Gastrocnemius medialis (tissue), 4 donors: ENCODE data around the gene CH25H. TPM values are rescaled to one million over a fixed set of nuclear protein-coding genes. Genes with fewer than 3 reads are reported as not detected.

Source experiments
- ATAC-seq, 2 donors: fragments of 150-250 bp; one replicate each; pipeline ENCODE4 v1.9.1; 2016
- DNase-seq, 2 donors: peaks; one replicate each; pipeline ENCODE4 v3.0.0-alpha.2; 2019
- H3K27ac ChIP-seq, 4 donors: fragments of 200-600 bp; sonication (generic); 1 replicate in 1 of 4; 2 replicates in 3 of 4; pipeline ENCODE4 v1.5.1; 2016 to 2018; ENCODE audit warnings: mild to moderate bottlenecking in 2 of 4, moderate library complexity in 1 of 4
- H3K27me3 ChIP-seq, 3 donors: fragments of 200-600 bp; sonication (generic) in 2 of 3; 1 replicate in 1 of 3; 2 replicates in 2 of 3; pipeline versions ENCODE4 v1.5.1 to v1.6.0; 2016 to 2019; ENCODE audit warnings: mild to moderate bottlenecking in 1 of 3, moderate library complexity in 1 of 3
- H3K36me3 ChIP-seq, 2 donors: fragments of 200-600 bp; sonication (generic) in 1 of 2; one replicate each; pipeline ENCODE4 v1.5.1; 2017 to 2018
- H3K4me1 ChIP-seq, 2 donors: fragments of 200-600 bp; sonication (generic) in 1 of 2; one replicate each; pipeline ENCODE4 v1.5.1; 2016 to 2017; ENCODE audit warnings: mild to moderate bottlenecking in 2 of 2
- H3K4me3 ChIP-seq, 4 donors: fragments of 200-600 bp; sonication (generic) in 3 of 4; 1 replicate in 1 of 4; 2 replicates in 3 of 4; pipeline ENCODE4 v1.5.1; 2016 to 2019; ENCODE audit warnings: mild to moderate bottlenecking in 2 of 4
- H3K9me3 ChIP-seq, 3 donors: fragments of 200-600 bp; sonication (generic) in 2 of 3; 1 replicate in 1 of 3; 2 replicates in 2 of 3; pipeline ENCODE4 v1.5.1; 2016 to 2019
- CTCF ChIP-seq, 5 experiments: fragments of 450-650 bp in 3 of 5; fragments of 200-600 bp in 2 of 5; sonication (generic) in 2 of 5; IDR thresholded peaks in 4 of 5; conservative IDR thresholded peaks in 1 of 5; 1 replicate in 4 of 5; 2 replicates in 1 of 5; pipeline ENCODE4 v1.5.1; 2016 to 2019; ENCODE audit warnings: antibody characterized with exemption in 5 of 5, mild to moderate bottlenecking in 3 of 5, moderate library complexity in 3 of 5
- POLR2A ChIP-seq, 2 donors: fragments of 450-650 bp; IDR thresholded peaks; one replicate each; pipeline ENCODE4 v1.6.1; 2017; ENCODE audit warnings: antibody characterized with exemption in 2 of 2, mild to moderate bottlenecking in 2 of 2, moderate library complexity in 2 of 2
- in situ Hi-C, 4 donors: fragments of 200-750 bp; cut with MboI; loops; one replicate each; pipeline versions ENCODE4 v1.15.0 to v1.8.0; 2017; ENCODE audit warnings: low sequenced_read_pairs in 4 of 4
- intact Hi-C: fragments of 100-400 bp; cut with DNase I; formaldehyde crosslinking; loops from one replicate; pipeline ENCODE4 v1.15.1; 2023; ENCODE audit warnings: low total_unique reads
- total RNA-seq, 4 donors: library from RNA; depleted of rRNA; stranded (reverse); fragments of >200 nt; gene quantifications; one replicate each; pipeline versions ENCODE4 v1.1.0 to v1.2.3, GENCODE V29; 2016

CH25H gene
- total RNA-seq, 4 donors from 2014 or later: 0.85 to 1.1 TPM; not detected in 2

GRCh38 chr10:89164080-89164479, 43.0 kb downstream of the CH25H start:
- ATAC-seq (no peak), DNase-seq (no peak)
- Histone ChIP-seq H3K27me3 (no peaks in the 10 kb centered on the region), H3K4me3 (no peak overlapping the region), H3K4me1 (no peaks in the 10 kb centered on the region), H3K36me3 (no peaks in the 10 kb centered on the region), H3K27ac (no peak overlapping the region), H3K9me3 (no peaks in the 10 kb centered on the region)
- TF ChIP-seq CTCF (IDR thresholded peaks at IDR 0.05 in 4 of 5, conservative IDR thresholded peaks at IDR 0.05 in 1 of 5) (no peak), POLR2A (IDR thresholded peaks at IDR 0.05) (no peak)
- intact Hi-C loops (no loop called here), in situ Hi-C loops (no loop called here)

DNA sequence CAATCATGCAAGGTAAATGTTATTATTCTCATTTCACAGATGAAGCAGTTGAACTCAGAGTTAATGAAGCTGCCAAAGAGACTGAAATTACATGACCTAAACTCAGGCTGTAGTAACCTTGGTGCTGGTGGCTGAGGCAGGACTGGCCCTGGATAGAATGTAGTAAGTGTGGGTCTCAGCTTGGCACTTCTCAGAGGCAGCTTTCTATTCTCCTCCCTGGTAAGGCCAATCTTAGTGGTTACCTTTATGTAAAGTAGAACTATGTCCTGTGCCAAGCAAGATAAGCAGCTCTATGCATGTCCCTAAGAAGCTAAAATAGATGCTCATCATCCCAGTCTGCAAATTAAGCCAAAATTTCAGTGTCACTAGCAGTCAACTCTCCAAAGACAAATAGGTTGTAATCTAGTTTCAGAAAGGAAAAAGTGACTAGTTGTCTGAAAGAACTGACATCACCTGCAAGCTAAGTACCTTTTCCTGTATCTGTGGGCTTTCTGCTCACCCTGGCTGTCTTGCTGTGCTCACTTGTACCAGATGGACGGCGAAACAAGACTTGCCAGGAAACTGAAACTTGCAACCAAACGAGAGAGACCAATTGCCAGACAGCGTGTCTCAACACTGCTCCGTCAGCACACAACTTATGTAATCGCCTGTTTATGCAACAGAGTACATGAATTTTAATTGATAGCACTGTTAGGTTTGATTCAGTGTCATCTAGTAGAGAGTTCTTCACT, 43.7 kb downstream of the CH25H start:
- Histone ChIP-seq H3K9me3 (no peaks in the 10 kb centered on the region), H3K4me1 (no peaks in the 10 kb centered on the region), H3K27me3 (no peaks in the 10 kb centered on the region), H3K36me3 (no peaks in the 10 kb centered on the region), H3K27ac (no peak overlapping the region), H3K4me3 (no peak overlapping the region)
- intact Hi-C loops: no loop called here
- ATAC-seq (peak in 1 of 2 donors; percentile 58), DNase-seq (peak; percentile 10 to 38)
- in situ Hi-C loops: no loop called here
- TF ChIP-seq CTCF (IDR thresholded peaks at IDR 0.05 in 4 of 5, conservative IDR thresholded peaks at IDR 0.05 in 1 of 5): no peak
- TF ChIP-seq POLR2A (IDR thresholded peaks at IDR 0.05): no peak

DNA sequence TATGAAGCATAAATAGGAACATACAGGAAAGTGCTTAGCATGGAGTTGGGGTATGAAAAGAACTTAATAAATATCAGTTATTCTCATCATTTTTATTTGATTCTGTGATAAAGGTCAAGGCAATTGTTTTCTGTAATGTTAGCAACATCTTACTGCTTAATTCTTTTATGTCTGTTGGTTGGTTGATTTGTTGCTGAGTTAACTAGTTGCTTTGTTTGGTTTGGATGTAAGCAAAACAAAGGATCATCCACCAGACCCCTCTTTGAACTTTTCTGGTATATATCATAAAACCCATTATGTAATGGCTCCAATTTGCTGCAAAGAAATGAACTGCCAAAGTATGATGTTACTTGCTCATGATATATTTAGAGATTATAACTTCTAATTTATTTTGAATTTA, 44.5 kb downstream of the CH25H start:
- Histone ChIP-seq H3K4me1 (no peaks in the 10 kb centered on the region), H3K27me3 (no peaks in the 10 kb centered on the region), H3K36me3 (no peaks in the 10 kb centered on the region), H3K9me3 (no peaks in the 10 kb centered on the region), H3K27ac (no peak overlapping the region), H3K4me3 (no peak overlapping the region)
- intact Hi-C loops (no loop called here), in situ Hi-C loops (no loop called here)
- ATAC-seq: no peak
- no peak for DNase-seq
- TF ChIP-seq POLR2A (IDR thresholded peaks at IDR 0.05) (no peak), CTCF (IDR thresholded peaks at IDR 0.05 in 4 of 5, conservative IDR thresholded peaks at IDR 0.05 in 1 of 5) (no peak)

DNA sequence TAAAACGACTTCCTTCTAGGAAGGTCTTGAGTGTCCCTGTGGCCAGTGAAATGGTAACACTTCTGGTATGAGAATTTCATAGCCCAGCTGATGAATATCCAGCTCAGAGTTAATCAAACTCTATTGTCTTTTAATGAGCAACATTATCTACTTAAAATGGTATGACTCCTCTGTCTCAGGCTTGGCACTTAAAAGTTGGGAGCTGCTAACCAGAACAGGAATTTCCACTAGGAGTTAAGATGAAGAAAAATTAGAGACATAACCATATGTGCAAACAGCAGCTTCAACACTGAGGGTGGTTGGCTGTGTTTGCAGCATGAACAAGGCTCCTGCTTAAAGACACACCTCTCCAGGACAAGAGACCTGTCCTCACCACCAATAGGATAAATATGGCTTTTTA, 46.8 kb downstream of the CH25H start:
- Histone ChIP-seq H3K27me3 (no peaks in the 10 kb centered on the region), H3K4me3 (no peak overlapping the region), H3K4me1 (no peaks in the 10 kb centered on the region), H3K36me3 (no peaks in the 10 kb centered on the region), H3K9me3 (no peaks in the 10 kb centered on the region), H3K27ac (no peak overlapping the region)
- in situ Hi-C loops: no loop called here
- ATAC-seq: no peak
- TF ChIP-seq CTCF (IDR thresholded peaks at IDR 0.05 in 4 of 5, conservative IDR thresholded peaks at IDR 0.05 in 1 of 5): no peak
- no peak for TF ChIP-seq POLR2A (IDR thresholded peaks at IDR 0.05)
- DNase-seq: no peak
- intact Hi-C loops: no loop called here

DNA sequence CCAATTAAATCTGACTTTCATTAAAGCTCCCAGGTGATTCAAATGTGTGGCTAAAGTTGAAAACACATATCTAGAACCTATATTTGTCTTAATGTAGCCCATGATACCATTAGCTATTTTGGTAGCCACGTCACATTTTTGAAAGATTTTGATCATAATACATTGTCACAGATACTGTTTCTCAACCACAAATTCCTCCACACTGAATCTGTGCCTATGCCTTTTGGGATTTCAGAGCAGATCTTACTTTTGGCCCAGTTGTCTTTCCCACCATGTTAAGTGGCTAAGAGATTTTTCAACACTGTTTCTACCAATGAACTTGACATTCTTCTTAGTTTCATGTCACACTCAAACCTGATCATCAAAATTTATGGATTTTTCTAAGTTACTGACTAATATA, 47.4 kb downstream of the CH25H start:
- Histone ChIP-seq H3K36me3 (no peaks in the 10 kb centered on the region), H3K27ac (no peak overlapping the region), H3K4me1 (no peaks in the 10 kb centered on the region), H3K27me3 (no peaks in the 10 kb centered on the region), H3K9me3 (no peaks in the 10 kb centered on the region), H3K4me3 (no peak overlapping the region)
- ATAC-seq (no peak), DNase-seq (no peak)
- TF ChIP-seq CTCF (IDR thresholded peaks at IDR 0.05 in 4 of 5, conservative IDR thresholded peaks at IDR 0.05 in 1 of 5): no peak
- TF ChIP-seq POLR2A (IDR thresholded peaks at IDR 0.05): no peak
- in situ Hi-C loops (no loop called here), intact Hi-C loops (no loop called here)
